Activated T-cell treated with anti-CD3 and anti-CD28 coated beads, Interleukin-2, amount 50 U/mL, for 24 hours (primary cell): ENCODE measurements around the gene KRT25.
"Not testable (repeated sequence)": the region's sequence is repeated elsewhere in the genome, so short reads cannot be mapped to it uniquely, and the experiment has no call there.

Experiments
- DNase-seq: peaks from one replicate; pipeline ENCODE4 v3.0.0-alpha.2; 2020
- H3K27ac Mint-ChIP-seq: 2 replicates; pipeline ENCODE4 v1.8.0; 2020; ENCODE audit warnings: mild to moderate bottlenecking, mixed read lengths
- H3K27me3 Mint-ChIP-seq: 2 replicates; pipeline ENCODE4 v1.8.0; 2020; ENCODE audit warnings: mixed read lengths
- H3K36me3 Mint-ChIP-seq: 2 replicates; pipeline ENCODE4 v1.8.0; 2020; ENCODE audit warnings: low read depth, mixed read lengths
- H3K4me1 Mint-ChIP-seq: 2 replicates; pipeline ENCODE4 v1.8.0; 2020; ENCODE audit warnings: low read depth, mixed read lengths
- H3K4me3 Mint-ChIP-seq: 2 replicates; pipeline ENCODE4 v1.8.0; 2020; ENCODE audit warnings: mild to moderate bottlenecking, moderate library complexity, mixed read lengths
- H3K9me3 Mint-ChIP-seq: 2 replicates; pipeline ENCODE4 v1.8.0; 2020; ENCODE audit warnings: mixed read lengths

Gene KRT25

DNA sequence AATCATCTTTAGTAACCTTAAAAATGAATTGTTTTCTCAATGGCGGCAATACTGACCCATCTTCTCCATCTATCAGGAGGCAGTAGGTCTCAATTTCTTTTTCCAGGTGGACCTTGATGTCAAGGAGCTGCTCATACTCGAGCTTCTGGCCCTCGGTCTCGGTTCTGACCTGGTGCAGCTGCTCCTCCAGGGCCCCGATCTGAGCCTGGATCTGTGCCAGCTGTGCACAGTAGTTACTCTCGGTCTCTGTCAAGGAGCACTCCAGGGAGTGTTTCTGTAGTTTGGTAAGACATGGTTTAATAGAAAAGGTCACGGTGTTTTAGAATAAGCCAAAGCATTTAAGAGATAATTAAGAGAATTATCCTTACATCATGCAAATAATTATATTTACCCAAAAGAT is 22.3 kb upstream of the KRT25 start:
- Mint-ChIP-seq H3K4me1 (peaks cover 4% of the 10 kb centered on the region), H3K9me3 (no peaks in the 10 kb centered on the region), H3K27ac (no peak overlapping the region), H3K36me3 (no peaks in the 10 kb centered on the region), H3K27me3 (peaks cover 75% of the 10 kb centered on the region), H3K4me3 (no peak overlapping the region)
- no peak for DNase-seq

GRCh38 chr17:40775945-40776344 is 20.8 kb upstream of the KRT25 start:
- peaks cover 4% of the 10 kb centered on the region for H3K4me1 Mint-ChIP-seq
- no peaks in the 10 kb centered on the region for H3K9me3 Mint-ChIP-seq
- H3K36me3 Mint-ChIP-seq = no peaks in the 10 kb centered on the region
- peaks cover 73% of the 10 kb centered on the region for H3K27me3 Mint-ChIP-seq
- H3K4me3 Mint-ChIP-seq = no peak overlapping the region
- DNase-seq = no peak
- H3K27ac Mint-ChIP-seq = no peak overlapping the region

GRCh38 chr17:40772101-40772500 is 17.0 kb upstream of the KRT25 start, which contains the start of gene KRT26:
TSS of gene KRT26 (minus strand) at chr17:40772201. CDS start at chr17:40772113, 88 bp downstream.
- Mint-ChIP-seq H3K4me3 (no peak within 1 kb of the TSS), H3K9me3 (no peaks in the 10 kb centered on the region), H3K27me3 (peaks cover 51% of the 10 kb centered on the region), H3K36me3 (no peaks in the 10 kb centered on the region), H3K27ac (no peak within 1 kb of the TSS), H3K4me1 (no peaks in the 10 kb centered on the region)
- DNase-seq = no peak

- Mint-ChIP-seq H3K4me1 (no peaks in the 10 kb centered on the region), H3K36me3 (no peaks in the 10 kb centered on the region), H3K9me3 (peaks cover 27% of the 10 kb centered on the region), H3K4me3 (no peak overlapping the region), H3K27me3 (peaks cover 34% of the 10 kb centered on the region), H3K27ac (no peak overlapping the region)
- no peak for DNase-seq
Measured at GRCh38 chr17:40765657-40766056, 10.5 kb upstream of the KRT25 start.

GRCh38 chr17:40763752-40764151 is 8.6 kb upstream of the KRT25 start:
- Mint-ChIP-seq H3K9me3 (peaks cover 40% of the 10 kb centered on the region), H3K27ac (no peak overlapping the region), H3K27me3 (peaks cover 40% of the 10 kb centered on the region), H3K4me1 (no peaks in the 10 kb centered on the region), H3K4me3 (no peak overlapping the region), H3K36me3 (no peaks in the 10 kb centered on the region)
- DNase-seq = no peak

DNA sequence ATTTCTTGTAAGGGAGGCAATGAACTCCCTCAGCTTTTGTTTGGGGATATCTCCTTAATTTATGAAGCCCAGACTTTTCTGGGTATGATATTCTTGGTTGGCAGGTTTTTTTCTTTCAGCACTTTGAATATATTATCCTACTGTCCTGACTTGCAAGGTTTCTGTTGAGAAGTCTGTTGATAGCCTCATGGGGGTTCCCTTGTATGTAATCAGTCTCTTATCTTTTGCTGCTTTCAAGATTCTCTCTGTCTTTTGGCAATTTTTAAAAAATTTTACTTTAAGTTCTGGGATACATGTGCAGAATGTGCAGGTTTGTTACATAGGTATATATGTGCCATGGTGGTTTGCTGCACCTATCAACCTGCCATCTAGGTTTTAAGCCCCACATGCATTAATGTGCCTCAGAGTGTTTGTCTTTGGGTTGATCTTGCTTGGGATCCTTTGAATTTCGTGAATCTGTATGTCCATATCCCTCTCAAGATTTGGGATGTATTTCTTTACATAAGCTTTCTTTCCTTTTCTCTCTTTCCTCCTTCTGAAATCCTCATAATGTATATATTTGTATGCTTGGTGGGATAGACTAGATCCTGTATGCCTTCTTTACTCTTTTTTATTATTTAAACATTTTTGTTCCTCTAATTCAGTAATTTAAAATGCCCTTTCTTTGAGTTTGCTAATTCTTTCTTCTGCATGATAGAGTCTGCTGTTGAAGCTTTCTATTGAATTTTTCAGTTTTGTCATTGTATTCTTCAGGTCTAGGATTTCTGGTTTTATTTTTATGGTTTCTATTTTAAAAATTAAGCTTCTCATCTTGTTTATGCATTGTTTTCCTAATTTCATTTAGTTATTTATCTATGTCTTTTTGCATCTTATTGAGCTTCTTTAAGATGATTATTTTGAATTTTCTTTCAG is 5.2 kb upstream of the KRT25 start:
- no peaks in the 10 kb centered on the region for H3K36me3 Mint-ChIP-seq
- peaks cover 36% of the 10 kb centered on the region for H3K27me3 Mint-ChIP-seq
- DNase-seq = no peak
- no peak overlapping the region for H3K27ac Mint-ChIP-seq
- H3K4me3 Mint-ChIP-seq = no peak overlapping the region
- peaks cover under 1% of the 10 kb centered on the region for H3K4me1 Mint-ChIP-seq
- peaks cover 46% of the 10 kb centered on the region for H3K9me3 Mint-ChIP-seq

GRCh38 chr17:40753804-40754203 is 1.3 kb downstream of the KRT25 start:
- Mint-ChIP-seq H3K27me3 (peaks cover 36% of the 10 kb centered on the region), H3K4me1 (peaks cover 1% of the 10 kb centered on the region), H3K4me3 (no peak overlapping the region), H3K27ac (no peak overlapping the region), H3K9me3 (peaks cover 7% of the 10 kb centered on the region), H3K36me3 (no peaks in the 10 kb centered on the region)
- DNase-seq = no peak

DNA sequence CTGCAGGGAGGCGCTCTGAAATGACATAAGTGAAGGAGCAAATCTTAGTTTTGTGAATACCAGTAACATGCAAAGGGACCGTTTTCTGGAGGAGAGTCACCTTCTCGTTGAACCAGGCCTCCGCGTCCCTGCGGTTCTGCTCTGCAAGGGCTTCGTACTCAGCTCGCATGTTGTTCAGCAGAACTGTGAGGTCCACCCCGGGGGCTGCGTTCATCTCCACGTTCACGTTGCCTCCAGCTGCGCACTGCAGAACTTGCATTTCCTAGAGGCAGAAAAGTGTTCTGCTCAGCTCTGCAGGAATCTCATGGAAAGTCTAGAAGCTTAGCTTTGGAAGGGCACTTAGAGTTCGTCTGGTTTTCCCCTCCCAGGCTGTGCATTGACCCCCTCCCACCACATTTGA is 4.1 kb downstream of the KRT25 start:
- Mint-ChIP-seq H3K36me3 (no peaks in the 10 kb centered on the region), H3K9me3 (peaks cover 3% of the 10 kb centered on the region), H3K4me1 (peaks cover 1% of the 10 kb centered on the region), H3K27ac (no peak overlapping the region), H3K27me3 (peaks cover 46% of the 10 kb centered on the region), H3K4me3 (no peak overlapping the region)
- DNase-seq = no peak

GRCh38 chr17:40750391-40750790 is 4.7 kb downstream of the KRT25 start:
- no peak for DNase-seq
- H3K4me3 Mint-ChIP-seq = no peak overlapping the region
- H3K4me1 Mint-ChIP-seq = peaks cover under 1% of the 10 kb centered on the region
- peaks cover 3% of the 10 kb centered on the region for H3K9me3 Mint-ChIP-seq
- H3K36me3 Mint-ChIP-seq = no peaks in the 10 kb centered on the region
- peaks cover 49% of the 10 kb centered on the region for H3K27me3 Mint-ChIP-seq
- H3K27ac Mint-ChIP-seq = no peak overlapping the region

DNA sequence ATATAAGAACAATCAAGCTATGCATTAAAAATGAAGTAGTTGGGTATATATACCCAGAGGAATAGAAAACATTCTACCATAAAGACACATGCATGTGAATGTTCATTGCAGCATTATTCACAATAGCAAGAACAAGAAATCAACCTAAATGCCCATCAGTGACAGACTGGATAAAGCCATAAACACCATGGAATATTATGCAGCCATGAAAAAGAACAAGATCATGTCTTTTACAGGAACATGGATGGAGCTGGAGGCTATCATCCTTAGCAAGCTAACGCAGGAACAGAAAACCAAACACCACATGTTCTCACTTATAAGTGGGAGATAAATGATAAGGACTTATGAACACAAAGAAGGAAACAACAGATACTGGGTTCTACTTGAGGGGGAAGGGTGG is 6.5 kb downstream of the KRT25 start:
- not testable (repeated sequence) for H3K4me1 Mint-ChIP-seq, H3K4me3 Mint-ChIP-seq, H3K27ac Mint-ChIP-seq, DNase-seq, H3K9me3 Mint-ChIP-seq, H3K36me3 Mint-ChIP-seq
- peaks cover 58% of the 10 kb centered on the region for H3K27me3 Mint-ChIP-seq

DNA sequence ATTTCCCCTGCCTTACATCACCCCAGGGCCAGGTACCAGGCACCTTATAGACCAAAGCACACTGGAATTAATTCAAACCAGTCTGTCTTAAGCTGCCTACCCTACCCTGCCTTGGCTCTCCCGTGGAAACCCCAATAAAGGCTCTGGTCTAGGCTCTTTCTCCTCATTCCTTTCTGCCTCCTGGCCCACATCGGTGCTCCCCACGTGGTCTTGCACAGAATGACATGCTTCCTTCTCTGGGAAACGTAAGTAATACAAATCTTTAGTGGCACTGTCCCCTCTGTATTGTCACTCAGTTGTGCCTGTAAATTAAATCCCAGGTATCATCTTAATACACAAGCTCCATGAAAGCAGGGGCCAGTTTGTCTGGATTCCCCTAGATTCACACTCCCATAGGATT is 16.6 kb downstream of the KRT25 start:
- Mint-ChIP-seq H3K36me3 (no peaks in the 10 kb centered on the region), H3K4me3 (no peak overlapping the region), H3K27ac (no peak overlapping the region), H3K4me1 (no peaks in the 10 kb centered on the region), H3K27me3 (peaks cover 33% of the 10 kb centered on the region), H3K9me3 (peaks cover 3% of the 10 kb centered on the region)
- DNase-seq = no peak

GRCh38 chr17:40735016-40735415 is 20.1 kb downstream of the KRT25 start:
- Mint-ChIP-seq H3K4me1 (no peaks in the 10 kb centered on the region), H3K27ac (no peak overlapping the region), H3K9me3 (no peaks in the 10 kb centered on the region), H3K36me3 (no peaks in the 10 kb centered on the region), H3K27me3 (peaks cover 38% of the 10 kb centered on the region), H3K4me3 (no peak overlapping the region)
- DNase-seq = no peak

DNA sequence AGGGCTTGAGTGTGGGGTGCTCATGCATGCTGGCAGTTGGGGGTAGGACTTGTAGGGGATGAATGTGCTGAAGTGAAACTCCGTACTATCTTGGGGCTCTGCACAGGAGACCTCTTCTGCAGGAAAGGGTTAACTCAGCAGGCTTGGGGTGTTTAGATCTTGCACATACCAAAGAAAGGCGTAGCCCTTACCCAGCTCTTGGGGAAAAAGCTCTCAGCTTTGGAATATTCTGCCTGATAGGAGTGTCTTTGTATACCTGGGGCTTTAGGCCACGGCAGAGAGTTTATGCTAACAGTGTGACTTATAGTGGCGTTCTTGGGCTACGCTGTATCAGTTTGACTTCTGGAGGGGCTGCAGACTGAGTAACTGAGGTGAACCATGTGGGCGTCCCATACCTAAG is 21.1 kb downstream of the KRT25 start:
- H3K4me1 Mint-ChIP-seq = no peaks in the 10 kb centered on the region
- H3K27me3 Mint-ChIP-seq = peaks cover 39% of the 10 kb centered on the region
- H3K9me3 Mint-ChIP-seq = no peaks in the 10 kb centered on the region
- H3K4me3 Mint-ChIP-seq = no peak overlapping the region
- DNase-seq = no peak
- no peaks in the 10 kb centered on the region for H3K36me3 Mint-ChIP-seq
- no peak overlapping the region for H3K27ac Mint-ChIP-seq

DNA sequence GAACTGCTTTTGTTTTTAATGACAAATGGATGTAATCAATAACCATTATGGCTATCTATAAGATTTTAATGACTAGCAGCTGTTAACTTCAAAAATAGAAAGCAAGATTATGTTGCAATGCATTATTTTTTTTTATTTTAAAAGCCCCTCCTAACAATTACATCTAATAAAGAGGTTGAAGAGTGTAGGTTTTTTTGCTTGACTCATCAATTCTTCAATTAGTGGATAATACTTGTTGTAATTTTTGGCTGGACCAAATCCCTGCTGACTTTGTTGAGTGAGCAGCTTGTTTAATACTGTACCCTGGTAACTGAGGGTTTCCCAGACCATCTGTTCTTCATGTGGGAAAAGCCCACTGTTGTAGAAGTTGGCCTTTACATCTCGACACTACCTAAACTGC is 24.2 kb downstream of the KRT25 start:
- no peak overlapping the region for H3K27ac Mint-ChIP-seq
- no peaks in the 10 kb centered on the region for H3K36me3 Mint-ChIP-seq
- no peak overlapping the region for H3K4me3 Mint-ChIP-seq
- no peaks in the 10 kb centered on the region for H3K9me3 Mint-ChIP-seq
- peaks cover 28% of the 10 kb centered on the region for H3K27me3 Mint-ChIP-seq
- H3K4me1 Mint-ChIP-seq = peaks cover 10% of the 10 kb centered on the region
- no peak for DNase-seq

DNA sequence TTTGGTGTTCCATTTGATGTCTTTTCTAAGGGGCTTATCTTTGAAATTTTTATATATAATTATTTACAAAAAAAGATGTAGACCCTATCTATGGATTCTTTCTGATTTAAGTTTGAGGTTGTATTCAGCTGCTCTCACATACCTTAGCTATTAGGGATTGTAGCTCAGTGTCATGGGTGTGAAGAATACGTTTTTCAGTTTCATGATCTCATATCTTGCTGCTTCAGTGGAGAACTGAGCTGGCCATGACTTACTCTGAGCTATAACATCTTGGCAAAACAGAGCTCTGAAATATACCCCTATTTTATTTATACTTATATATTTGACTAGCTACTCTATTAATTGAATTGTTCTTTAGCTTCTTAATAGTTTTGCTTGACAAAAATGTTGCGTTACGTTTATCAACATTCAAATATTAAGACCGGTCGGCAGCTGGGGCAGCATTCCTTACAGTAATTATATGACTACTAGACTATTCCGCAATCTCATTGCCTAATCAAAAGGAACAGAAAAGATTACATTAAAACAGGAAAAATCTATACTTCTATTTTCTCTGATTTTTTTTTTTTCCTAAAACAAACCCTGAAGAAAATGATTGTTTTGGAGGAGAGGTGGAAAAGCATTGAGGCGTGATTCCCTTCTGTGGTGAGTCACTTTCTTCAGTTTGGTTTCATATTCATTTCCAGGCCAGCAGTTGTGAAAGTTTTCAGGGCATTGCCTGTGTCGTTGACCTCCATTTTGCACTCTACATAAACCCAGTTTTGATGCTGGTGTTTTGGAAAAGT is 27.5 kb downstream of the KRT25 start:
- Mint-ChIP-seq H3K4me1 (peaks cover 10% of the 10 kb centered on the region), H3K36me3 (no peaks in the 10 kb centered on the region), H3K27me3 (peaks cover 22% of the 10 kb centered on the region), H3K9me3 (no peaks in the 10 kb centered on the region), H3K27ac (no peak overlapping the region), H3K4me3 (no peak overlapping the region)
- no peak for DNase-seq
